NOMO-1 treated with dmso at 0.1 percent for 144 hours (cell line): ENCODE results near the gene PLXNB2.

ENCODE experiments used
- DNase-seq: peaks from one replicate; lab custom pipeline; 2025; ENCODE audit not compliant: unreplicated experiment; lab: John Stamatoyannopoulos, UW

Gene PLXNB2

DNA sequence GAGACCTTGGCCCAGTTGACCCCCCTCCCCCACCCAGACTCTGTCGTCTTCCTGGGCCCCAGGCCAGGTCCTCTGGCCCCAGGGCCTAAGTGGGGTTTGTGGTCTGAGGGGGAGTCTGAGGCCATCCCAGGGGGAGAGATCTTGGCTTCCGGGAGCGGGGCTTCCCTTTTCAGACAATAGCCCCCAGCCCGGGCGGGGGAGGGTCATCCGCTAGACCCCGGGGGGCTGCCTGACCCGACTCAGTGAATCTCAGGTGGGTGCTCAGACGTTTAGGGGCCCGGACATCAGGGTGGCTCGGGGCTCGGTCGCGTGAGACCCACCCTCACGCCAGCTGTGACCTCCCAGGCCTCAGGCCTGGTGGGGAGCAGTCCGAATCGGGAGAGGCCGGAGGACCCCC is 37.9 kb downstream of the PLXNB2 start:
- DNase-seq: no peak

DNA sequence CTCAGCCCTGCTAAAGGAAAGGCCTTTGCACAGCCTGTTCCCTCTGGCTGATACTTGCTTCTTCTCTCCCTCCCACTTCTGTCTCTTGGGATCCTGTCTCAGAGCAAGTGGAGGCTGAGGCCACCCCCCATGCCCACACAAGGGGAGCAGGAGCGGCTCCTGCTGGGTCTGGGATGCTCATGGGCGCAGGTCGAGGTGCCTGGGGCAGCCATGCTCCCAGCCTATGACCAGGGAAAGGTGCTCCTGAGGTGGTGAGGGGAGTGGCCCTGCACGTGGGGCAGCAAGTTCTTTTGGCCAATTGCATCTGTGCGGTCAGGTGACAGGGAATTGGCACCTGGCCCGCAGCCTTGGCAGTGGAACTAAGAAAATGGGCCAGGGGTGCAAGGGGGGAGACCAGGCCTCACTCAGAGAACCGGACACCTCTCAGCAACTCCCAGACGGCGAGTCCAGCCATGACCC is 38.8 kb downstream of the PLXNB2 start:
- DNase-seq: no peak

GRCh38 chr22:50267591-50268390 is 39.7 kb downstream of the PLXNB2 start:
- DNase-seq: no peak

DNA sequence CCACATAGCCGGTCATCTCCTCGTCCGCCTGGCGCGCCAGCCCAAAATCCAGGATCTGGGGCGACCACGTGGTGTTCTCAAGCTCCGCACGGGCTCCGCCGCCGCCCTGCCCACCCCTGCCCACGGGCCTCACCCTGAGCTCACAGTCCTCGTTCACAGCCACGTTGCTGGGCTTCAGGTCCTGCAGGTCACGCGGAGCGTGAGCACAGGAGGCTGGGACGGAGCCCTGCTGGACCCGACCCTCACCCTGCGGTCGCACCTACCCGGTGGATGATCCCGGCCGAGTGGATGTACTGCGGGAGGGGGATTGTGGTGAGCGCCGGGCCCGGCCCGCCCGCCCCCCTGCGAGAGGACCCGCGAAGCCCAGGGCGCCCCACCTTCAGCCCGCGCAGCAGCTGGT is 40.5 kb downstream of the PLXNB2 start:
- DNase-seq: no peak

DNA sequence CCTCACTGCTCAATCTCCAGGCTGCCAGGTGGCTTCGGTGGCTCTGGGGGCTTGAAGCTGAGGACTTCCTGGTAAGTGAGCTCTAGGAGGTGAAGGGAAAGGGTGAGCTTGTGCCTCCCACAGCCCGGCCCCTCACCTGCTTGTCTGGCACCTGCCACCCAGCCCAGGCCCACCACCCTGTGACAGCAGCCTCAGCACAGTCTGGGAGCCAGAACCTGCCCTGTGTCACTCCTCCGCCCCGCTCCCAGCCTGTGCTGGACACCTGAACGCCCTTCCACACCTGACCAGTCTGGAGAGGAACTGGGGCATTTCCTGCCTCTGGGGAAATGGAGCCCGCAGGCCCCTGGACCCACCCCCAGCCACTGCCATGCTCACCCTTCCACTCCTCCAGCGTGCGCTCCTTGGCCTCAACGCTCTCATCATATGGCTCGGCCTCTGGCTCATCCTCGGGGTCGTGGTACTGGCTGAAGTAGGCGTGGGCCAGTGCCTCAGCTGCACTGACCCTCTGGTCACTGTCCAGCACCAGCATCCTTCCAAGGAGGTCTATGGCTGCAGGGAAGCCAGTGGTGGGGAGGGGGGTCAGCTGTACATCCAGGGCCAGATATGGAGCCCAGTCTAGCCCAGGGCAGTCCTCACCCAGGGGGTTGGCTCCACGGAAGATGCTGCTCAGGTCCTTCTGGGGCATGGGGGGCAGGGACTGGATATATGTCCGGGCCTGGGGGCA is 42.3 kb downstream of the PLXNB2 start:
- no peak for DNase-seq

GRCh38 chr22:50264104-50264745 is 43.2 kb downstream of the PLXNB2 start:
- no peak for DNase-seq

- DNase-seq: no peak
Observed at GRCh38 chr22:50262973-50263617, 44.4 kb downstream of the PLXNB2 start.

DNA sequence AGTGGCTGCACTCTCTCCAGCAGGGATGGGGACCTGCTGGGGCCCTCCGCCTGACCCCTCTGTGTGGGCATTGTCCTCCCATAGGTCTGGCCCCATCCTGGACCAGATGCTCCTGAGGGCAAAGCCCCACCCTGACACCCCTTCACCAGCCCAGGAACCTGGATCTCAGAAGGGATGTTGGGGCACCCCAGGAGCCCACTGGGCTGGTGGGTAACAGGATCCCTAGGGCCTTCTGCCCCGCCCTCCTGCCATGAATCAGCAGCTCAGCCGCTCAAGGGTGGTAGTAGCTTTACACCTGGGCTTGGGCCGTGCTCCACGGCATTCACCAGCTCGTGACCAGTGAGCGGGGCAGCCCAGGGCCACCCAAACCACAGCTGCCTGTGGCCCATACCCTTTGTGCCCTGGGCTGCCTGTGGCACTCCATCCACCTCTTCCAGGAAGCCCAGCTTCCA is 45.0 kb downstream of the PLXNB2 start:
- DNase-seq: no peak

- DNase-seq: no peak
Observed at GRCh38 chr22:50261615-50262459, 45.6 kb downstream of the PLXNB2 start, which contains the start of gene MAPK12. Gene MAPK12 (minus strand): TSS chr22:50261683. CDS start chr22:50261509, 174 bp downstream.

DNA sequence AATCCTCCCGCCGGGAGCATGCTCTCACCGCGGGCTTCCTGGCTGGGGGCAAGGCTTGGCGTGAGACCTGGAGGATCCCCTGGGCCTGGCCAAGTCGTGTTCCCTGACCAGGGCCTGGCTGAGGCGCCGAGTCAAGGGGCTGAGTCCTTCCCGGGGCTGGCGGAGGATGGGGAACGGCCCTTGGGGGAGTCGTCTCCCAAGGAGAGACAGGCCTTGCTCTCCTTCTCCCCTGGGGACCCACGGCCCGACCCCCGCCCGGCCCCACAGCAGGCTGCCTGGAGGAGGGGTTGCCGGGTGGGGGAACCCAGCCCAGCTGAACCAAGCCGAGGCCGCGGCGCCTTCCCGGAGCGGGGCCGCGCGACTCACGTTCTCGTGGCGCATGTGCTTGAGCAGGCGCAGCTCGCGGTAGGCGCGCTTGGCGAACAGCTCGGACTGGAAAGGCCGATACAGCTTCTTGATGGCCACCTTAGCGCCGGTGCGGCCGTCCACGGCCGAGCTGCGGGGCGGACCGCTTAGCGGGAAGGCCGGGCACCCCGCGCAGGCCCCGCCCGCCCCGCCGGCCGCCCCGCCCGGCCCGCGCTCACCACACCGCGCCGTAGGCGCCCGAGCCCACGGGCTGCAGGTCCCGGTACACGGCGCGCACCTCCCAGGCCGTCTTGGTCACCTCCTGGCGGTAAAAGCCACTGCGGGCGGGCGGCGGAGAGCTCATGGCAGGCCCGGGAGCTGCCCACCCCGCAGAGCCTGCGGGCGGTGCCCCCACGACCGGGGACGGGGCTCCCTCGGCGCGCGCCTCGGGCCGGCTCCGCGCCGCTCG is 46.4 kb downstream of the PLXNB2 start:
- no peak for DNase-seq

DNA sequence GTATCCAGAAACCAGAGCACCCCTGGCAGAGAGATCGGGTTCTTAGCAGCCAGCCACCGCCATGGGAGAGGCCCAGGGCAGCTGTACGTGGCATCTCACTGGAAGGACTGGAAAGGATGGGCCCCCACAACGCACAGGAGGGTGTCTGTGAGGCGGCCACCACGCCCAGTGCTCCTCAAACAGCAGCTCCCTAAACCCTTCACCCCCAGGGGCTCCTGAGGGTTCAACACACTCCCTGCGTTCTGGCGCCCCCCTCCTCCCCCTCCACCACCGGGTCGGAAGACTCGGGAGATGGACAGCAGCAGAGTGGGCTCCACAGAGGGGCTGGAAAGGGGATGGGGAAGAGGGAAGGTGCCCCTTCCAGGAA is 47.0 kb downstream of the PLXNB2 start:
- no peak for DNase-seq

- no peak for DNase-seq
Observed at GRCh38 chr22:50259302-50259701, 48.1 kb downstream of the PLXNB2 start.

DNA sequence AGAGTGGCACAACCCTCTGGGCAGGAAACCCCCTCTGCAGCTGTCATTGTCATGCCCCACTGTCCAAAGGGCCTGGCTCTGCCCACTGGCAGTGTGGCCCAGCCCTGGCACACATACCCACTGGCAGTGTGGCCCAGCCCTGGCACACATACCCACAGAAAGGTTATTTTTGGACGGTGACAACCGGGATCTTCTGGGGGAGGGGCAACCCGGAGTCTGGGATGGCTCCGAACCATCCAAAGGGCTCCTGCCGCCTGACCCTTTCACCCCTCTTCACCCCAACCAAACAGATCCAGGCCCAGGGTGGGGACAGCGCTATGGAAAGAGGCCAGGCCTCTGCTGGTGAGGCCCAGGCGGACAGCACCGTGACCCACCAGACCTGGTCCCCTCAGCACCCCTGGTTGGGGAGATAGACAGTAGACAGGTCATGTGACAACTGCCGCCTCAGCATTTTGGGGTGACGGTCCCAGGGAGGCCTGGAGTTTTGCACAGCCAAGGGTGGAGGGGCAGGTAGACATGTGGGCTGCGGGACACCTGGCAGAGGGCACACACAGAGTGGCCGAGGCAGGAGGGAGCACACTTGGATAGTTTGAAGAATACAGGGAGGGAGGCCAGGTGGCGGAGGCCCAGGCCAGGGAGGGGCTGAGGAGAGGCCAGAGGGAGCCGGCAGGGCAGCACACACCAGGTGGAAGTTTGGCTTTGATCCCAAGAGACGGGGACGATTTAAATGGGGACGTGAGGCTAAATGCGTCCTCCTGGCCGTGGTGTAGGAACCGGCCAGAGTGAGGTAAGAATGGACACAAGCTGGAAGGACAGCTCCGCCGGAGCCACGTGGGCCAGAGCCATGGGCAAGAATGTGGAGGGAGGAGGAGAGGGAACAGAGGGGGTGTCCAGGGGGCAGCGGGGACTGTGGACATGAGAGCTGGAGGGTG is 48.8 kb downstream of the PLXNB2 start:
- no peak for DNase-seq

DNA sequence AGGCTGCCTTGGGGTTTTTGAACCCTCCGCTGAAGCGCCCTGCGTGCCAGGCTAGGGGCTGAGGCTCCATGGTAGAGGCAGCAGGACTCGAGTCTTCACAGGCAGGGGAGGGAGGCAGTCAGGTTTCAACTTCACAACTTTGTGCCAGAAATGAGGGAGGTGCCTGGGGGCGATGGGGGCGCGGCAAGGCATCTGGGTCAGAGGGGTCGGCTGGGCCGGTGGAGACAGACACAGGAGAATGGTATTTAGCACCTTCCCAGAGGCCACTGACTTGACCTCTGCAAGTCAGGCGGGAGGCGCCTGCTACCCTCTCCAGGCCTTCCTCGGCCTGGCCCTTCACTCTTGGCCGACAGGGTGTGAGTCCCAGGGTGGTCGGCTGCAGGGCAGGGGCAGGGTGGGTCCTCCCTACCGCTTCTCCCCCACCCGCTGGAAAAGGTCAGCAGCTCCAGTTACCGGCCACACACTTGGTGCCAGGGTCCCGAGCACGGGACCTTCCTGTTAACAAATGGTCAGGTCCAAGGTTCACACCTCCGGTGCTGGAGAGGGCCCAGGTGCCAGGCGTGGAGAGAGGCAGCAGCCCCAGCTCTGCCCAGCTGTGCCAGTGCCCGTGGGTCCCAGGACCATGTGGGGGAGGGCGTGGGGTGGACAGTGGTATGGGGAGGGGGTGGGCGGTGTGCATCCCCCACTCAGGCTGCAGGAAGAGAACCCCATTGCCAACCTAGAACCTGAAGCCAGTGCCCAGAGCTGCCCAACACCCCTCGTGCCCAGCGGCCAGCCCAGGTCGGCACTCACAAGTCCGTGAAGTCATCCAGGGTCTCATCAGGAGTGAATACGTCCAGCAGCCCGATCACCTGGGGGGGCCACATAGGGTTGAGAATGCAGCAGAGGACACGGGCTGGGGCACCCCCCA is 49.7 kb downstream of the PLXNB2 start:
- DNase-seq: no peak

GRCh38 chr22:50257041-50257440 is 50.4 kb downstream of the PLXNB2 start:
- DNase-seq: no peak

- no peak for DNase-seq
Observed at GRCh38 chr22:50256258-50256862, 51.1 kb downstream of the PLXNB2 start.

DNA sequence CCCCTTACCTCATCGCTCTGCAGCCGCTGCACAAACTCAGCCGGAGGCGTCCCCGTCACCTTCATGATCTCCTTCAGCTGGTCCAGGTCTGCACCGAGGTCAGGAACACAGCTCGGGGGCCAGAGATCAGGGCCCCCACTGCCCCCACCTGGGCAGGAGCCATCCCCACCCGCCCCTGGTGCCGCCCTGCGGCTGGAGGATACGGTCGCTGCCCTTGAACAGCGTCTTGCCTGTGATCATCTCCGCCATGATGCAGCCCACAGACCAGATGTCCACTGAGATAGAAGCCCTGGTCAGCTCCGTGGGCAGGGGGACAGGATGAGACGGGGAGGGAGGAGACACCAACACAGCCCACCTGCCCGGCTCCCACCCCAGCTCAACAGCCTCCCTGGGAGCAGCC is 51.8 kb downstream of the PLXNB2 start:
- DNase-seq: no peak
